Hepatocyte (in vitro differentiated cells): ENCODE results near the gene PKNOX2.

Source experiments
- CTCF ChIP-seq: fragments of 200-600 bp; sonication (generic); IDR thresholded peaks from 2 replicates; pipeline ENCODE4 v1.5.1; 2016; ENCODE audit warnings: antibody characterized with exemption, mild to moderate bottlenecking; ENCODE audit not compliant: poor library complexity
- EZH2 ChIP-seq: fragments of 200-600 bp; sonication (generic); IDR thresholded peaks from 2 replicates; pipeline ENCODE4 v1.6.1; 2016; ENCODE audit warnings: antibody characterized with exemption, mild to moderate bottlenecking, borderline replicate concordance
- EZH2phosphoT487 ChIP-seq: fragments of 200-600 bp; sonication (generic); IDR thresholded peaks from one replicate; pipeline ENCODE4 v1.6.1; 2018; ENCODE audit warnings: antibody characterized with exemption, mild to moderate bottlenecking, low read depth, moderate library complexity; ENCODE audit not compliant: unreplicated experiment, severe bottlenecking

GRCh38 chr11:125358254-125358840, 193.8 kb downstream of the PKNOX2 start:
- TF ChIP-seq EZH2 (no peak), EZH2phosphoT487 (no peak), CTCF (no peak)
